Epithelial cell of esophagus (primary cell): ENCODE data around the gene DCDC2C.

Experiments
- DNase-seq: peaks from one replicate; pipeline ENCODE4 v3.0.0; 2010; ENCODE audit warnings: low read depth
- H3K4me3 ChIP-seq: 2 replicates; pipeline ENCODE4 v1.5.1; 2011; ENCODE audit warnings: mild to moderate bottlenecking, low read length, control low read depth
- TF ChIP-seq, protein P1 (sequence below): IDR thresholded peaks from 2 replicates; pipeline ENCODE4 v1.5.1; 2011; ENCODE audit warnings: low read depth, mild to moderate bottlenecking, low read length, control low read depth, inconsistent platforms; ENCODE audit not compliant: insufficient read depth; ENCODE audit errors: missing control alignments

DCDC2C gene

DNA sequence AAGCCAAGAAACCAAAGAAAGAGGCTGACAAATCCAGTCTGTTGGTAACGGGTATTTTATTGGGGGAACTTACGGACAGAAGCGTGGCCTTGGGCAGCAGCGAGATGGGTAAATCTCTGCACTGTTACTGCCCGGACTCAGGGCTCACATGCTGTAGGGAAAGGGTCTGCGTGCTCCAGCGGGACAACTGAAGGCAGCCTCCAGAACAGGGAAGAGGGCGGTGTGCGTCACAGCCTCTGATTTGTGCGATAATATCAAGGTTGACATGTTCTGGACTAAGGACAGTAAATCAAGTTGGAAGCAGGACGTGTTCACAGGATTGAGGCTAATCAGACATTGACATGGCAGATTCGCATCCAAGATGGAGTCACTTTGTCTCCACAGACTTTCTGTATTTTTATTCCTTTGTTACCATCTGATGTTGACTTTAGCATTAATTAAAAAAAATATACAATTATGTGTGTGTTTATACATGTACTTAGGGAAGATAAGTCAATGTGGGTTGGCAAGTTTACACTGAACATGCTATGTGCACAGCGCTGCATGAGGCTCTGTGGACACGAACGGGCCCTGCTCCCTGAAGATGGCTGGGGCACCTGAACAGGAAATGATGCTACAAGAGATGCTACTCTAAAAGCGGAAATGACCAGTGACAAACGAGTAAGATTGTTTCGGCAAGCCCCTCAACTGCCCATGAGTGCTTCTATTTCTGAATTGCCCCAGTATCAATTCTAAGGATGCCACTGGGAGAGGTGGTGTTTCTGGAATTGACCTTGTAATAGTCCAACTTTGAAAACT, 22.6 kb upstream of the DCDC2C start:
- no peak for DNase-seq
- TF ChIP-seq, protein P1, sequence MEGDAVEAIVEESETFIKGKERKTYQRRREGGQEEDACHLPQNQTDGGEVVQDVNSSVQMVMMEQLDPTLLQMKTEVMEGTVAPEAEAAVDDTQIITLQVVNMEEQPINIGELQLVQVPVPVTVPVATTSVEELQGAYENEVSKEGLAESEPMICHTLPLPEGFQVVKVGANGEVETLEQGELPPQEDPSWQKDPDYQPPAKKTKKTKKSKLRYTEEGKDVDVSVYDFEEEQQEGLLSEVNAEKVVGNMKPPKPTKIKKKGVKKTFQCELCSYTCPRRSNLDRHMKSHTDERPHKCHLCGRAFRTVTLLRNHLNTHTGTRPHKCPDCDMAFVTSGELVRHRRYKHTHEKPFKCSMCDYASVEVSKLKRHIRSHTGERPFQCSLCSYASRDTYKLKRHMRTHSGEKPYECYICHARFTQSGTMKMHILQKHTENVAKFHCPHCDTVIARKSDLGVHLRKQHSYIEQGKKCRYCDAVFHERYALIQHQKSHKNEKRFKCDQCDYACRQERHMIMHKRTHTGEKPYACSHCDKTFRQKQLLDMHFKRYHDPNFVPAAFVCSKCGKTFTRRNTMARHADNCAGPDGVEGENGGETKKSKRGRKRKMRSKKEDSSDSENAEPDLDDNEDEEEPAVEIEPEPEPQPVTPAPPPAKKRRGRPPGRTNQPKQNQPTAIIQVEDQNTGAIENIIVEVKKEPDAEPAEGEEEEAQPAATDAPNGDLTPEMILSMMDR, result no peak

DNA sequence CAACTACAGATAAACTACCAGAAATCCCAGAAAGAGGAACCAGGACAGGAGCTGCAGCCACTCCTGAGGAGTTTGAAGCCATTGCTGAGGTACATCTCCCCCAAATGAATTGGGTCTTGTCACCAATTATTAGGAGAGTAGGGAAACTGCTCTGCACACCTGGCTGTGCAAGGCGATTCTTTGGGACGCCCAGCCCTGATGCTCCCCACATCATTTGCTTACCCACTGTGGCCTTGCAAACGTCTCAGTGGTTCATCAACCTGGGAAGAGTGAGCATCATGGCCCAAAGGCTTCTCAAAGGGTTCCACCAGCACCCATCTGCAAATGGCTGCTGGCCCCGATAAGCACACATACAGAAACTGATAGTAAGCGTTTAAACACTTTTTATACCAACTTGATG, 21.8 kb upstream of the DCDC2C start:
- no peak overlapping the region for H3K4me3 ChIP-seq
- TF ChIP-seq, protein P1, result no peak
- no peak for DNase-seq

More for the DNA sequence above, 22.6 kb upstream of the DCDC2C start:
- H3K4me3 ChIP-seq, result no peak overlapping the region

DNA sequence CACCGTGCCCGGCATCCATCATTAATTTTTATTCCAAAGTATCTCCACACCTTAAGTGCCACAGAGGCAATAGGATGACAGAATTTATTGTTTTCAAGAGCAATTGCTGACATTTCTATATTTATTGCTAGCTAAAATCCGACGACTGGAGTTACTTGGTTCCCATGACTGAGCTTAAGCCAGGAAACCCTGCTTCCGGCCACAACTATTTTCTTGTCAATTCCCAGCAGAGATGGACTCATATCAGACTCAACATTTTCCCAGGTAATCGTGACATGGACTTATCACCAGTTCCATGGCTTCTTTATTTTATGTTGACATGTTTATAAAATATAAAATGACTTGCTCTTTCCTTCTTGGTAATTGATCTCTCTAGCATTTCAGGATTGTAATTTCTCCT, 20.6 kb upstream of the DCDC2C start:
- DNase-seq, result no peak
- TF ChIP-seq, protein P1, result no peak
- H3K4me3 ChIP-seq, result no peak overlapping the region

DNA sequence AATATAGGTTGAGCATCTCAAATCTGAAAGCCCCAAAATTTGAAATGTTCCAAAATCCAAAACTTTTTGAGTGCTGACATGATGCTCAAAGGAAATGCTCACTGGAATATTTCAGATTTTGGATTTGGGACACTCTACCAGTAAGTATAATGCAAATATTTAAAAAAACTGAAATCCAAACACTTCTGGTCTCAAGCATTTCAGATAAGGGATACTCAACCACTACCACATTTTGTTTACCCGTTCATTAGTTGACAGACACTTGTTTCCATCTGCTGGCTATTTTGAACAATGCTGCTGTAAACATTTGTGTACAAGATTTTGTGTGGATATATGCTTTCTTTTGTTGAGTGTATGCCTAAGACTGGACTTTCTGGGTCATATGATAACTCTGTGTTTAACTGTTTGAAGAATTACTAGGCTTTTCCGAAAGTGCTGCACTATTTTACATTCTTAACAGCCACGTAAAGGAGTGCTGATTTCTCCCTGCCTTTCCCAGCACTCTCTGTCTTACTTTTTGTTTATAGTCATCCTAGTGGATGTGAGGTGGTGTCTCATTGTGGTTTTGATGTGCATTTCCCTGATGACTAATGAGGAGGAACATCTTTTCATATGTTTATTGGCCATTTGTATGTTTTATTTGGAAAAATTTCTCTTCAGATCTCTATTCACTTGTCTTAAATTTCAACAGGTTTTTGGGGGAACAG, 19.5 kb upstream of the DCDC2C start:
- peak; percentile 13 for DNase-seq
- H3K4me3 ChIP-seq, result no peak overlapping the region
- TF ChIP-seq, protein P1, result no peak

DNA sequence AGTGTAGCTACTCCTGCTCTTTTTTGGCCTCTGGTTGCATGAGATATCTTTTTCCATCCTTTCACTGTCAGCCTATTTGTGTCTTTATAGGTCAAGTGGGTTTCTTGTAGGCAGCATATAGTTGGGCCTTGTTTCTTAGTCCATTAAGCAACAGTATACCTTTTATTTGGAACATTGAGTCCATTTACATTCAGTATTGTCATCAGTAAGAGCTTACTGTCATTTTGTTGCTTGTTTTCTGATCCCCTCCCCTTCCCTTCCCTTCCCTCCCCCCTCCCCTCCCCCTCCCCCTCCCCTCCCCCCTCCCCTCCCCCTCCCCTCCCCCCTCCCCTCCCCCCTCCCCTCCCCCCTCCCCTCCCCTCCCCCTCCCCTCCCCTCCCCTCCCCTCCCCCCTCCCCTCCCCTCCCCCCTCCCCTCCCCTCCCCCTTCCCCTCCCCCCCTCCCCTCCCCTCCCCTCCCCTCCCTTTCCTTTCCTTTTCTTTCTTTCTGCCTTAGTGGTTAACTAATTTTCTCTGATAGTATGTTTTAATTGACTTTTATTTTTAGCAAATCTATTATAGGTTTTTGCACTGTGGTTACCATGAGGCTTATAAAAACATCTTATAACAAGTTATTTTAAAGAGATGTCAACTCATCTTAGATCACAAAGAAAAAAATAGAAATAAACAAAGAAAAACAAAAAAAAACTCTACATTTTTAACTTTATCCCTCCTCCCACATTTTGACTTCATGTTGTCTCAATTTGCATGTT, 13.2 kb upstream of the DCDC2C start:
- no peak overlapping the region for H3K4me3 ChIP-seq
- TF ChIP-seq, protein P1, result no peak
- DNase-seq, result no peak

DNA sequence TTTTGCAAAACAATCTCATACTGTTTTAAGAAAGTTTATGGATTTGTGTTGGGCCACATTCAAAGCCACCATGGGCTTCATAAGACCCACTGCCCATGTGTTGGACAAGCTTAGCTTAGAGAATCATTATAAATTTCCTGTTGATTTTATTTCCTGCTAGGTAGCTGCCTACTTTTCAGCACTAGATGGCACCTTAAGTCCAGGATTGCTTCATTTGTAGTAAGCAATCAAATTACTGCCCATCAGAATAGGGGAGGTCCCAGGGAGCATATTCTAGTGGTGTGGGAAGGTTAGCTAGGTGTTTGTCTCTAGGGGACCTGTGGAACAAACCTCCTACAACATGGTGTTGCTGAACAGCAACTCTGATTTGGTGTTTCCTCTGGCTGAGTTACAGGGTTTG, 11.0 kb upstream of the DCDC2C start:
- DNase-seq, result peak; percentile 48
- no peak overlapping the region for H3K4me3 ChIP-seq
- TF ChIP-seq, protein P1, result peak; percentile 67
